ENCODE measurements around the gene INPP5D. TPM values are rescaled to one million over a fixed set of nuclear protein-coding genes. Genes with fewer than 3 reads are reported as not detected.

INPP5D gene
- 2.2 TPM for total RNA-seq (ENCODE audit: unreplicated experiment)
- long read RNA-seq, partial matches to known transcripts: 1 of 2 reads
- long read RNA-seq, other reads (novel, unspliced or antisense): 1 of 2 reads

- Mint-ChIP-seq H3K36me3 (ENCODE audit: unreplicated experiment) (no peaks in the 10 kb centered on the region), H3K27ac (ENCODE audit: unreplicated experiment) (no peak within 1 kb of the TSS), H3K4me1 (ENCODE audit: low read depth, unreplicated experiment) (no peaks in the 10 kb centered on the region), H3K9me3 (ENCODE audit: unreplicated experiment) (no peaks in the 10 kb centered on the region), H3K27me3 (ENCODE audit: unreplicated experiment) (peaks cover 5% of the 10 kb centered on the region), H3K4me3 (ENCODE audit: unreplicated experiment) (no peak within 1 kb of the TSS)
- TF ChIP-seq CTCF (IDR thresholded peaks at IDR 0.05; ENCODE audit: partially characterized antibody, unreplicated experiment): no peak
- no peak for DNase-seq
Measured at GRCh38 chr2:233059797-233060500, at the start of gene INPP5D. TSS of gene INPP5D (plus strand) at chr2:233060342. CDS start at chr2:233060479, 137 bp downstream.

- no peak overlapping the region for H3K27ac Mint-ChIP-seq (ENCODE audit: unreplicated experiment)
- no peak for TF ChIP-seq CTCF (IDR thresholded peaks at IDR 0.05; ENCODE audit: partially characterized antibody, unreplicated experiment)
- no peaks in the 10 kb centered on the region for H3K36me3 Mint-ChIP-seq (ENCODE audit: unreplicated experiment)
- H3K9me3 Mint-ChIP-seq (ENCODE audit: unreplicated experiment): peaks cover 5% of the 10 kb centered on the region
- H3K4me3 Mint-ChIP-seq (ENCODE audit: unreplicated experiment): no peak overlapping the region
- H3K27me3 Mint-ChIP-seq (ENCODE audit: unreplicated experiment): peaks cover 3% of the 10 kb centered on the region
- H3K4me1 Mint-ChIP-seq (ENCODE audit: low read depth, unreplicated experiment): no peaks in the 10 kb centered on the region
- DNase-seq: no peak
Measured at GRCh38 chr2:233010569-233011267, 49.4 kb upstream of the INPP5D start.

- no peak overlapping the region for H3K27ac Mint-ChIP-seq (ENCODE audit: unreplicated experiment)
- no peaks in the 10 kb centered on the region for H3K36me3 Mint-ChIP-seq (ENCODE audit: unreplicated experiment)
- no peak for TF ChIP-seq CTCF (IDR thresholded peaks at IDR 0.05; ENCODE audit: partially characterized antibody, unreplicated experiment)
- H3K9me3 Mint-ChIP-seq (ENCODE audit: unreplicated experiment): peaks cover 5% of the 10 kb centered on the region
- peaks cover 3% of the 10 kb centered on the region for H3K27me3 Mint-ChIP-seq (ENCODE audit: unreplicated experiment)
- DNase-seq: no peak
- H3K4me1 Mint-ChIP-seq (ENCODE audit: low read depth, unreplicated experiment): no peaks in the 10 kb centered on the region
- no peak overlapping the region for H3K4me3 Mint-ChIP-seq (ENCODE audit: unreplicated experiment)
Measured at GRCh38 chr2:233011268-233011650, 48.9 kb upstream of the INPP5D start.

- Mint-ChIP-seq H3K27ac (ENCODE audit: unreplicated experiment) (no peak overlapping the region), H3K27me3 (ENCODE audit: unreplicated experiment) (peaks cover 3% of the 10 kb centered on the region), H3K36me3 (ENCODE audit: unreplicated experiment) (no peaks in the 10 kb centered on the region), H3K9me3 (ENCODE audit: unreplicated experiment) (peaks cover 5% of the 10 kb centered on the region), H3K4me3 (ENCODE audit: unreplicated experiment) (no peak overlapping the region), H3K4me1 (ENCODE audit: low read depth, unreplicated experiment) (no peaks in the 10 kb centered on the region)
- TF ChIP-seq CTCF (IDR thresholded peaks at IDR 0.05; ENCODE audit: partially characterized antibody, unreplicated experiment): no peak
- no peak for DNase-seq
Measured at GRCh38 chr2:233011702-233012131, 48.4 kb upstream of the INPP5D start.
